ENCODE data around the gene NAAA. TPM values are rescaled to one million over a fixed set of nuclear protein-coding genes. Genes with fewer than 3 reads are reported as not detected.

The NAAA gene
- total RNA-seq, 2 experiments from 2014 or later: 44.2 to 46.3 TPM

DNA sequence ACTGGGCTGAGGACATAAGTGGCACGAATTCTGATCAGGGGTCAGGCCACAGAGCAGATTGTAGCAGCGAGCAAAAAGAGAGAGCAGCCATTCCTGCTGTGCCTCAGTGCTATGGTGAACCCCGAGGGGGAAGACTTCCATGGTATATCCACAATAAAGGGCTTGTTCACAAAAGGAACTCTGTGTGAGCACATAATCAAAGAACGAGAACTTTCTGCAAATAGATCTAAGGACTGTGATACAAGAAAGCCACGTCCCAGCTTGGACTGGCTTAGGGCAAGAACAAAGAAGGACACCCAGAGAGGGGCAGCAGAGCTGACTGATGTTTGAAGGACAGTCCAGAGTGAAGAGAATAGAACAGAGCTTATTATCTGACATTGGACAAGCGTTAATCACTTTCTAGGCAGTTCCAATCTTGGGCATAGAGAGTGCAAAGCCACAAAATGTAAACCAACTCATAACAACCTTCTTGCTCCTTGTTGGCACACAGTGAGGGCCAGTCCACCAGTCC, 62.5 kb downstream of the NAAA start:
- POLR2A ChIA-PET: no interaction called here
- CTCF ChIA-PET: no interaction called here

DNA sequence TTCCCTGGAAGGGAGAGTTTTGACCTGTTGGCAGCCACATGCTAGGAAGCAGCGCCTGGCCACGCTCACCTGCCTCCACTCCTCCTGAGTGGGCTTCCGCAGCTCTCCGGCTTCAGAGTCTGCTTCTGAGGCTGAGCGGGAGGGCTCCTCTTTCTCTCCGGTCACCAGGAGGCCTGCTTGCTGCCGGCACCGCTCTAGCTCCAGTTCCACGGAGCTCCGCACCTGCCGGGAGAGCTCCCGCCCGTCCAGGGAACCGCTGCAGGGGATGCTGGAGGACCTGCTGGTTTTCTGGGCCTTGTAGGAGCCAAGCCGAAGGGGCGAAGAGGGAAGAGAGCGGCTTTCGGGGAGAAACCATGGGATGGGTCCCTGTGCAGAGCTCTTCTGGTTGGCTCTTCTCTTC, 64.6 kb downstream of the NAAA start:
- POLR2A ChIA-PET: no interaction called here

DNA sequence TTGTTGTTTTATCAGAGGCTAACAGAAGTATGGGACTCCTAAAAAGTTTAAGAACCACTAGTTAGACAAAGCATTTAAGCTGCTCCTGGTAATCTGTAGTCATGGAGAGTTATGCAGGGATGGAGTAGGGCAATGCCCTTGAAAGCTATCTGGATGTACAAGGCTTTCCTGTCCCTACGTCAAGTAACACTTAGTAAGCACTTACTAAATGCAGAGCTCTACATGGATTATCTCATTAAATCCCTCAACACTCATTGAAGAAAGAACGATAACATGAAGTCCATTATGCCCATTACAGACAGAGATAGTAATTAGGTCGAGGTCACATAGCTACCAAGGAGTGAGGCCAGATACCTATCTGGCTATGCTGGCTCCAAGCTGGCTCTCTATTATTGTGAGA, 71.7 kb downstream of the NAAA start:
- ChIA-PET CTCF (interaction anchor here (1.4 kb wide), 1 partner anchor 21 kb away, joined by 3 read pairs; no protein-coding TSS in a partner anchor), POLR2A (no interaction called here)

More for the DNA sequence above, 64.6 kb downstream of the NAAA start:
- CTCF ChIA-PET: interaction anchor here (1.1 kb wide), 1 partner anchor 19 kb away, joined by 4 read pairs; no protein-coding TSS in a partner anchor

DNA sequence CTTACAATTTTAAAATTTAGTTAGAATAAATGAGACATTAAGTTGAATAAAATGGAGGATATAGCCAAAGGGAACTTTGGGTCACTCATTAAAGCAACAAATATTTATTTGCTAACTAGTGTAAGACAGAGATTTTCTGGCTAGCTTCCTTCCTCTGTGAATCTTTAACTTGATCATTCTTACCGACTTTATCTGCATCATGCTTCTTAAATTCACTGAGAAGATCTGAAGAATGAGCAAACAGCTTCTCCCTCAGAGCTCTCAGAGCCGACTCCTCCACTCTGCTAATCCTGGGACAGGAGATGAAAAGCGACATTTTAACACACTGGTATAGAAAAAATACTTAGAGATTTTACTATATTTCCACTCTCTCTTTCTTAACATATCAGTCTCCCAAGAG, 73.7 kb downstream of the NAAA start:
- ChIA-PET CTCF (interaction anchor here (1.1 kb wide), 1 partner anchor 19 kb away, joined by 4 read pairs; no protein-coding TSS in a partner anchor), POLR2A (no interaction called here)

Other genes with a start within 250 kb of the NAAA start
- 10 to 100 TPM; 40.8 to 43.8 TPM for gene USO1, start 216.4 kb downstream of the NAAA start, total RNA-seq
- not detected for gene PPEF2, start 38.6 kb downstream of the NAAA start, total RNA-seq
- 10 to 100 TPM; 64.9 to 67.5 TPM for gene SDAD1, start 49.9 kb upstream of the NAAA start, total RNA-seq
- under 1 TPM; 0.48 to 0.70 TPM for gene CXCL9, start 66.5 kb upstream of the NAAA start, total RNA-seq
- gene CXCL10, start 82.5 kb upstream of the NAAA start, total RNA-seq: under 1 TPM; 0.15 to 0.59 TPM
- gene CXCL11, start 95.1 kb upstream of the NAAA start, total RNA-seq: under 1 TPM in 1 of 2 experiments, not detected in 1; 0.13 TPM
- gene ART3, start 133.7 kb upstream of the NAAA start, total RNA-seq: not detected
- gene NUP54, start 207.4 kb upstream of the NAAA start, total RNA-seq: 10 to 100 TPM; 68.8 to 68.9 TPM